Gastroesophageal sphincter (tissue), 4 donors: ENCODE measurements around the gene MRPS26. TPM values are rescaled to one million over a fixed set of nuclear protein-coding genes. Genes with fewer than 3 reads are reported as not detected.
"Not testable (repeated sequence)": the region's sequence is repeated elsewhere in the genome, so short reads cannot be mapped to it uniquely, and the experiment has no call there.

ENCODE experiments used
- ATAC-seq: fragments of 150-250 bp; one replicate; pipeline ENCODE4 v1.9.1; 2016; ENCODE audit warnings: mild to moderate bottlenecking, moderate library complexity
- H3K27ac ChIP-seq, 4 donors: fragments of 200-600 bp; sonication (generic) in 3 of 4; 1 replicate in 3 of 4; 2 replicates in 1 of 4; pipeline ENCODE4 v1.5.1; 2016 to 2019
- H3K27me3 ChIP-seq: fragments of 200-600 bp; sonication (generic); one replicate; pipeline ENCODE4 v1.5.1; 2019
- H3K36me3 ChIP-seq, 2 donors: fragments of 200-600 bp; sonication (generic); one replicate each; pipeline ENCODE4 v1.5.1; 2019; ENCODE audit warnings: control low read depth in 1 of 2
- H3K4me1 ChIP-seq, 3 donors: fragments of 200-600 bp; sonication (generic); 1 replicate in 2 of 3; 2 replicates in 1 of 3; pipeline ENCODE4 v1.5.1; 2016 to 2019; ENCODE audit warnings: control low read depth in 2 of 3
- H3K4me3 ChIP-seq, 2 donors: fragments of 200-600 bp; sonication (generic); one replicate each; pipeline ENCODE4 v1.5.1; 2019; ENCODE audit warnings: mild to moderate bottlenecking in 1 of 2, moderate library complexity in 1 of 2
- H3K9me3 ChIP-seq, 3 donors: fragments of 200-600 bp; sonication (generic); one replicate each; pipeline ENCODE4 v1.5.1; 2017 to 2019; ENCODE audit warnings: control low read depth in 2 of 3
- EP300 ChIP-seq: sonication (generic); formaldehyde crosslinking; IDR thresholded peaks from one replicate; pipeline ENCODE4 v1.6.1; 2017; ENCODE audit warnings: antibody characterized with exemption, mild to moderate bottlenecking
- POLR2A ChIP-seq, 2 donors: fragments of 450-650 bp; IDR thresholded peaks; one replicate each; pipeline ENCODE4 v1.6.1; 2017; ENCODE audit warnings: antibody characterized with exemption in 2 of 2, mild to moderate bottlenecking in 2 of 2, moderate library complexity in 1 of 2
- POLR2AphosphoS5 ChIP-seq: sonication (generic); formaldehyde crosslinking; IDR thresholded peaks from one replicate; pipeline ENCODE4 v1.6.1; 2017; ENCODE audit warnings: antibody characterized with exemption
- WGBS, 2 donors: methylation state at CpG; one replicate each; pipeline ENCODE4 v1.1.5; 2018; ENCODE audit warnings: low coverage in 1 of 2; 5-methylcytosine and 5-hydroxymethylcytosine counted together
- total RNA-seq, 4 donors: library from RNA; depleted of rRNA; stranded (reverse); fragments of >200 nt; gene quantifications; one replicate each; pipeline ENCODE4 v1.1.0, GENCODE V29; 2016
- TF ChIP-seq, protein P1 (sequence below), 4 experiments: fragments of 200-600 bp in 2 of 4; fragments of 450-650 bp in 2 of 4; sonication (generic) in 1 of 4; IDR thresholded peaks; one replicate each; pipeline ENCODE4 v1.5.1; 2017 to 2019; ENCODE audit warnings: antibody characterized with exemption in 4 of 4, mild to moderate bottlenecking in 2 of 4, moderate library complexity in 2 of 4

Gene MRPS26
- total RNA-seq, 4 donors from 2014 or later = 67.3 to 80.8 (median 72.7) TPM

DNA sequence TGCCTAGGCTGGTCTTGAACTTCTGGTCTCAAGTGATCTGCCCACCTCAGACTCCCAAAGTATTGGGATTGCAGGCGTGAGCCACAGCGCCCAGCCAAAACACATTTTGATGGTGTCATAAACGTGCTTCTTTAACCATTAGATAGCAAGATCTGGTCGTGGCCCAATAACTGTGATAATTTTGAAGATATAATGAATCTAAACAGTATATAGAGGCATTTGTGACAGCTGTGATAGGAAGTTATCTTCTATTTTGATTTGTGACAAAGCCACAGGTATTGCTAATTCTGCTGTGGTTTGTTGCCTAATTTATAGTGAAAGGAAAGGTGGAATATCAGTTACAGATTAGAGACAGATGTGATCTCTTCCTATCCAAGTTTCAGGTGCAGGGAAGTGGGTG is 24.9 kb downstream of the MRPS26 start:
- no peaks in the 10 kb centered on the region for H3K9me3 ChIP-seq
- H3K36me3 ChIP-seq = no peaks in the 10 kb centered on the region
- TF ChIP-seq, protein P1, sequence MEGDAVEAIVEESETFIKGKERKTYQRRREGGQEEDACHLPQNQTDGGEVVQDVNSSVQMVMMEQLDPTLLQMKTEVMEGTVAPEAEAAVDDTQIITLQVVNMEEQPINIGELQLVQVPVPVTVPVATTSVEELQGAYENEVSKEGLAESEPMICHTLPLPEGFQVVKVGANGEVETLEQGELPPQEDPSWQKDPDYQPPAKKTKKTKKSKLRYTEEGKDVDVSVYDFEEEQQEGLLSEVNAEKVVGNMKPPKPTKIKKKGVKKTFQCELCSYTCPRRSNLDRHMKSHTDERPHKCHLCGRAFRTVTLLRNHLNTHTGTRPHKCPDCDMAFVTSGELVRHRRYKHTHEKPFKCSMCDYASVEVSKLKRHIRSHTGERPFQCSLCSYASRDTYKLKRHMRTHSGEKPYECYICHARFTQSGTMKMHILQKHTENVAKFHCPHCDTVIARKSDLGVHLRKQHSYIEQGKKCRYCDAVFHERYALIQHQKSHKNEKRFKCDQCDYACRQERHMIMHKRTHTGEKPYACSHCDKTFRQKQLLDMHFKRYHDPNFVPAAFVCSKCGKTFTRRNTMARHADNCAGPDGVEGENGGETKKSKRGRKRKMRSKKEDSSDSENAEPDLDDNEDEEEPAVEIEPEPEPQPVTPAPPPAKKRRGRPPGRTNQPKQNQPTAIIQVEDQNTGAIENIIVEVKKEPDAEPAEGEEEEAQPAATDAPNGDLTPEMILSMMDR (IDR thresholded peaks at IDR 0.05) = no peak
- no peak for TF ChIP-seq POLR2AphosphoS5
- H3K27me3 ChIP-seq = peaks cover 54% of the 10 kb centered on the region
- H3K4me1 ChIP-seq = peaks cover 0 to 16% (median 6%) of the 10 kb centered on the region in 3 donors
- 82 to 92% methylated on average over 4 of the region's 4 CpGs for WGBS, 2 donors
- no peak for ATAC-seq
- no peak overlapping the region for H3K4me3 ChIP-seq
- H3K27ac ChIP-seq = no peak overlapping the region

DNA sequence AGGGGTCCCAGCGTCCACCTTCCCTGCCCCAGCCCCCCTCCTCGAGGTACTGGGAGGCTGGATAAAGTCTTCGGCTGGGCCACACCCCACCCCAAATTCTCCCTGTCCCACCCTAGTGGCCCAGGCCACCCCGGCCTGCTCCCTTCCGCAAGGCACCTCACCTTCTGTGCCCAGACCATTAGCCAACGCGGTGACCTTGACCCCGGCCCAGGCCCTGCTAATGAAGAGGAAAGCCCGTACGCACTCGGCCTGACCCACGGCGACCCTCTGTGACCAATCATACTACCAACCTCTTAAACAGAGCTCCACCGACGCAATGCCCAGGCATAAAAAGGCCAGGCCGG is 25.4 kb downstream of the MRPS26 start:
- no peak for ATAC-seq
- TF ChIP-seq POLR2A (IDR thresholded peaks at IDR 0.05) (no peak), POLR2AphosphoS5 (no peak), EP300 (no peak)
- TF ChIP-seq, protein P1 (IDR thresholded peaks at IDR 0.05) = no peak
- no CpG with 5 or more reads among the region's 16 CpGs for WGBS, 2 donors
- Histone ChIP-seq H3K27me3 (peaks cover 60% of the 10 kb centered on the region), H3K9me3 (no peaks in the 10 kb centered on the region), H3K4me3 (peak overlapping the region in 1 of 2 donors; percentile 58), H3K36me3 (no peaks in the 10 kb centered on the region), H3K27ac (peak overlapping the region in 1 of 4 donors; percentile 44), H3K4me1 (peaks cover 0 to 16% (median 6%) of the 10 kb centered on the region in 3 donors)

DNA sequence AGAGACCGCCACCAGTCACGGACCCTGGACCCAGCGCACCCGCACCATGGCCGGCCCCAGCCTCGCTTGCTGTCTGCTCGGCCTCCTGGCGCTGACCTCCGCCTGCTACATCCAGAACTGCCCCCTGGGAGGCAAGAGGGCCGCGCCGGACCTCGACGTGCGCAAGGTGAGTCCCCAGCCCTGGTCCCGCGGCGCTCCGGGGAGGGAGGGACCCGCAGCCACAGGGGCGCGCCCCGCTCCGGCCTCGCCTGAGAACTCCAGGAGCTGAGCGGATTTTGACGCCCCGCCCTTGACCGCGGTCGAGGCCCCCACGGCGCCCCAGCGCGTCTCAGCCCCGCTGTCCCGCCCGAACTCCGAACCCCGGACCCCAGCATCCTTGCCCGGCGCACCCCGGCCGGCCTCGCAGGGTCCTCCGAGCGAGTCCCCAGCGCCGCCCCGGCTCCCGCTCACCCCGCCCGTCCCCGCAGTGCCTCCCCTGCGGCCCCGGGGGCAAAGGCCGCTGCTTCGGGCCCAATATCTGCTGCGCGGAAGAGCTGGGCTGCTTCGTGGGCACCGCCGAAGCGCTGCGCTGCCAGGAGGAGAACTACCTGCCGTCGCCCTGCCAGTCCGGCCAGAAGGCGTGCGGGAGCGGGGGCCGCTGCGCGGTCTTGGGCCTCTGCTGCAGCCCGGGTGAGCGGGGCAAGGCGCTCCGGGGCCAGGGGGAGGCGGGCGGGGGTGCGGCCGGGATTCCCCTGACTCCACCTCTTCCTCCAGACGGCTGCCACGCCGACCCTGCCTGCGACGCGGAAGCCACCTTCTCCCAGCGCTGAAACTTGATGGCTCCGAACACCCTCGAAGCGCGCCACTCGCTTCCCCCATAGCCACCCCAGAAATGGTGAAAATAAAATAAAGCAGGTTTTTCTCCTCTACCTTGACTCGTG is 26.0 kb downstream of the MRPS26 start, which contains the start of gene OXT:
Gene OXT (plus strand): TSS at position 11 of the 920 bp plus-strand sequence. CDS start 36 bp downstream, at position 47.
- Histone ChIP-seq H3K4me3 (peak within 1 kb of the TSS; percentile 23 to 58), H3K9me3 (no peaks in the 10 kb centered on the region), H3K27me3 (peaks cover 66% of the 10 kb centered on the region), H3K4me1 (peaks cover 0 to 16% (median 6%) of the 10 kb centered on the region in 3 donors), H3K36me3 (no peaks in the 10 kb centered on the region), H3K27ac (peak within 1 kb of the TSS in 1 of 4 donors; percentile 44)
- TF ChIP-seq EP300 (no peak), POLR2AphosphoS5 (no peak), POLR2A (IDR thresholded peaks at IDR 0.05) (peak in 1 of 2 donors; percentile 13)
- TF ChIP-seq, protein P1 (IDR thresholded peaks at IDR 0.05) = no peak
- ATAC-seq = peak; percentile 60
- WGBS, 2 donors = 0% methylated on average over 6 of the region's 95 CpGs; no CpG with 5 or more reads in 1 of the 2 donors

DNA sequence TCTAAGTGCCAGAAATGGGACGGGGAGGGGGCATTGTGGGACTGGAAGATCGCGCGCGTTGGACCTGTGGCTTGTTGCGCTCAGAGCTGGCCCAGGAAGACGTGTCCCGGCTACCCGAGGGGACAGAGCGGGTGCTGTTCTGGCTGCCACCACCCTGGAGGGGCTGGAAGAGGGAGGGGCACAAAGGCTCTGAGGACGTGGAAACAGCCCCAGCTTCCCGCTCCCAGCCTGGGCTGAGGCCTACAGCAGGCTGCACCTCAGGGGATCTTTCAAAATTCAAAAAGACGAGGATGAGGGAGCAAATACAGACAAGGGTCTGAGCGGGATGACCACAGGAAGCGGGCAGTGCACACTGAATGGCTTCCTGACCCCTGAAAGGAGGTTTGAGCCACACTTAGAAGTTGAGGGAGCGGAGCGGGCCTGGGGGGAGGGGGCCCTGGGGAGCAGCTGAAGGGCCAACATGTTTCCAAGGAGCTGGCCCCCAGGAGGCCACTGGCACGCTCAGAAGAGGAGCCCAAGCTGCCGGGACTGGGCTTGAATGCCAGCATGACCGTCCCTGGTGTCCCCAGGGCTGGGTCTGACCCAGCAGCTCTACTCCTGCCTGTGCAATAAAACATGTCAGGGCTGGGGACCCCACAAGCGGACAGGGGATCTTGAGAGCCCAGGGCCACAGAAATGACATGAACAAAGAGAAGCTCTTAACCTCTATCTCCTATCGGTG is 26.8 kb downstream of the MRPS26 start:
- WGBS, 2 donors = 57 to 60% methylated on average over 1 to 9 of the region's 22 CpGs
- Histone ChIP-seq H3K9me3 (no peaks in the 10 kb centered on the region), H3K4me3 (peak overlapping the region in 1 of 2 donors; percentile 58), H3K27me3 (peaks cover 64% of the 10 kb centered on the region), H3K27ac (no peak overlapping the region), H3K36me3 (no peaks in the 10 kb centered on the region), H3K4me1 (peaks cover 0 to 16% (median 6%) of the 10 kb centered on the region in 3 donors)
- no peak for TF ChIP-seq POLR2A (IDR thresholded peaks at IDR 0.05)
- no peak for TF ChIP-seq EP300
- TF ChIP-seq, protein P1 (IDR thresholded peaks at IDR 0.05) = no peak
- no peak for TF ChIP-seq POLR2AphosphoS5
- ATAC-seq = no peak

DNA sequence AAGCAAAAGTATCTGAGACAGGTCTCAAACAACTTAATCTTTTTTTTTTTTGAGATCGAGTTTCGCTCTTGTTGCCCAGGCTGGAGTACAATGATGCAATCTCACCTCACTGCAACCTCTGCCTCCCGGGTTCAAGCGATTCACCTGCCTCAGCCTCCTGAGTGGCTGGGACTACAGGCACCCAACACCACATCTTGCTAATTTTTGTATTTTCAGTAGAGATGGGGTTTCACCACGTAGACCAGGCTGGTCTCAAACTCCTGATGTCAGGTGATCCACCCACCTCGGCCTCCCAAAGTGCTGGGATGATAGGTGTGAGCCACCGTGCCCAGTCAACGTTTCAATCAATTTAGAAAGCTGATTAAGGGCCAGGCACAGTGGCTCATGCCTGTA is 27.4 kb downstream of the MRPS26 start:
- not testable (repeated sequence) for H3K27ac ChIP-seq, H3K4me3 ChIP-seq, ATAC-seq, H3K9me3 ChIP-seq, H3K36me3 ChIP-seq
- H3K4me1 ChIP-seq = peaks cover 0 to 16% (median 6%) of the 10 kb centered on the region in 3 donors
- 67 to 91% methylated on average over 1 to 6 of the region's 8 CpGs for WGBS, 2 donors
- peaks cover 64% of the 10 kb centered on the region for H3K27me3 ChIP-seq
